H1 (cell line): ENCODE measurements around the gene TRPV2. TPM values are rescaled to one million over a fixed set of nuclear protein-coding genes. Genes with fewer than 3 reads are reported as not detected.

Experiments used
- CTCF ChIA-PET: fragments of 300-600 bp; sonication (Branson Sonifier 250); formaldehyde crosslinking; loops from one replicate; lab custom pipeline; 2021; ENCODE audit not compliant: partially characterized antibody; lab: Charles Lee
- POLR2A ChIA-PET: fragments of 300-600 bp; sonication (Branson Sonifier 250); formaldehyde crosslinking; loops from one replicate; lab custom pipeline; 2021; ENCODE audit warnings: inconsistent platforms; ENCODE audit not compliant: partially characterized antibody; lab: Charles Lee
- DNase-seq, 2 experiments: peaks; one replicate each; pipeline versions ENCODE4 v3.0.0 to v3.0.0-alpha.2; 2010 to 2022; ENCODE audit warnings: low spot score in 2 of 2, low read depth in 1 of 2, mixed read lengths in 1 of 2
- FAIRE-seq: peaks from 2 replicates; lab custom pipeline; 2011; peaks lifted over from hg19 to GRCh38; lab: Jason Lieb, UNC
- H2AFZ ChIP-seq: 2 replicates; pipeline ENCODE4 v1.8.1; 2012; ENCODE audit warnings: low read length, inconsistent platforms
- H2AK5ac ChIP-seq: 2 replicates; pipeline ENCODE4 v1.6.1; 2013; ENCODE audit warnings: low read depth, low read length
- H2BK120ac ChIP-seq: replicated peaks from 2 replicates; pipeline ENCODE3; 2013; ENCODE audit warnings: low read depth, low read length, inconsistent platforms
- H2BK12ac ChIP-seq: 2 replicates; pipeline ENCODE4 v1.6.1; 2013; ENCODE audit warnings: low read depth, low read length
- H2BK15ac ChIP-seq: 2 replicates; pipeline ENCODE4 v1.6.1; 2013; ENCODE audit warnings: low read length
- H2BK20ac ChIP-seq: 2 replicates; pipeline ENCODE4 v1.6.1; 2013; ENCODE audit warnings: low read length
- H2BK5ac ChIP-seq: 2 replicates; pipeline ENCODE4 v1.6.1; 2013; ENCODE audit warnings: low read depth, low read length
- H3K14ac ChIP-seq: 2 replicates; pipeline ENCODE4 v1.6.1; 2013; ENCODE audit warnings: inconsistent platforms; ENCODE audit not compliant: insufficient read length
- H3K18ac ChIP-seq: 2 replicates; pipeline ENCODE4 v1.6.1; 2013; ENCODE audit warnings: low read length; ENCODE audit errors: extremely low read depth
- H3K23ac ChIP-seq: 2 replicates; pipeline ENCODE4 v1.6.1; 2013; ENCODE audit warnings: inconsistent platforms; ENCODE audit not compliant: insufficient read length
- H3K23me2 ChIP-seq: 2 replicates; pipeline ENCODE4 v1.6.1; 2013; ENCODE audit warnings: low read depth, low read length
- H3K27ac ChIP-seq: 2 replicates; pipeline ENCODE4 v1.6.1; 2011; ENCODE audit warnings: low read depth, low read length, inconsistent platforms
- H3K27me3 ChIP-seq, 4 experiments: replicated peaks in 1 of 4; 1 replicate in 1 of 4; 2 replicates in 3 of 4; pipeline versions ENCODE4 v1.6.1 to v1.8.1; 2011 to 2013; ENCODE audit warnings: low read length in 3 of 4, mild to moderate bottlenecking in 3 of 4, inconsistent platforms in 2 of 4, mixed read lengths in 2 of 4, moderate library complexity in 1 of 4; ENCODE audit not compliant: control insufficient read depth in 3 of 4, insufficient read depth in 3 of 4; ENCODE audit errors: extremely low read depth in 1 of 4
- H3K36me3 ChIP-seq, 4 experiments: 2 replicates each; pipeline versions ENCODE4 v1.6.1 to v1.8.1; 2011 to 2013; ENCODE audit warnings: mild to moderate bottlenecking in 4 of 4, low read length in 3 of 4, moderate library complexity in 2 of 4, control low read depth in 1 of 4, inconsistent platforms in 1 of 4; ENCODE audit not compliant: insufficient read depth in 4 of 4, control insufficient read depth in 2 of 4
- H3K4ac ChIP-seq: replicated peaks from 2 replicates; pipeline ENCODE3; 2013; ENCODE audit warnings: low read length, low read depth, mixed read lengths, inconsistent platforms; ENCODE audit not compliant: insufficient read length
- H3K4me1 ChIP-seq, 4 experiments: replicated peaks in 1 of 4; 1 replicate in 1 of 4; 2 replicates in 3 of 4; pipeline versions ENCODE4 v1.6.1 to v1.8.1; 2011 to 2013; ENCODE audit warnings: low read length in 3 of 4, inconsistent platforms in 2 of 4, mixed read lengths in 1 of 4; ENCODE audit not compliant: insufficient read depth in 4 of 4, control insufficient read depth in 3 of 4
- H3K4me2 ChIP-seq, 2 experiments: 2 replicates each; pipeline versions ENCODE4 v1.6.1 to v1.8.1; 2011 to 2013; ENCODE audit warnings: low read depth in 2 of 2, low read length in 2 of 2, control low read depth in 1 of 2, inconsistent platforms in 1 of 2, mild to moderate bottlenecking in 1 of 2; ENCODE audit not compliant: insufficient read depth in 1 of 2
- H3K4me3 ChIP-seq, 4 experiments: fragments of 200-600, 300-600 bp in 1 of 4; sonication (generic), shearing (Covaris generic), sonication (Bioruptor Twin) in 1 of 4; 2 replicates each; pipeline versions ENCODE4 v1.5.1 to v1.8.1; 2011 to 2016; ENCODE audit warnings: low read length in 4 of 4, low read depth in 3 of 4, control low read depth in 2 of 4, inconsistent platforms in 2 of 4, mild to moderate bottlenecking in 2 of 4, mixed read lengths in 1 of 4, moderate library complexity in 1 of 4; ENCODE audit not compliant: insufficient read depth in 2 of 4; ENCODE audit errors: extremely low read depth in 1 of 4
- H3K56ac ChIP-seq: replicated peaks from 2 replicates; pipeline ENCODE3; 2013; ENCODE audit warnings: low read depth, mild to moderate bottlenecking, mixed read lengths, low read length, inconsistent platforms; ENCODE audit not compliant: insufficient read length
- H3K79me1 ChIP-seq: 2 replicates; pipeline ENCODE4 v1.6.1; 2013; ENCODE audit warnings: low read depth, low read length, control low read depth
- H3K79me2 ChIP-seq, 2 experiments: 2 replicates each; pipeline versions ENCODE4 v1.6.1 to v1.8.1; 2012 to 2013; ENCODE audit warnings: low read length in 2 of 2, mild to moderate bottlenecking in 2 of 2, inconsistent platforms in 1 of 2; ENCODE audit not compliant: insufficient read depth in 2 of 2, control insufficient read depth in 1 of 2
- H3K9ac ChIP-seq, 4 experiments: replicated peaks in 1 of 4; 1 replicate in 1 of 4; 2 replicates in 3 of 4; pipeline versions ENCODE4 v1.6.1 to v1.8.1; 2011 to 2013; ENCODE audit warnings: low read depth in 3 of 4, low read length in 3 of 4, control low read depth in 2 of 4, mild to moderate bottlenecking in 2 of 4, moderate library complexity in 2 of 4, inconsistent platforms in 1 of 4; ENCODE audit errors: extremely low read depth in 1 of 4
- H3K9me3 ChIP-seq, 2 experiments: 2 replicates each; pipeline versions ENCODE4 v1.6.1 to v1.8.1; 2012 to 2013; ENCODE audit warnings: mild to moderate bottlenecking in 2 of 2, moderate library complexity in 2 of 2, control low read depth in 1 of 2, inconsistent platforms in 1 of 2, low read depth in 1 of 2, low read length in 1 of 2, mixed read lengths in 1 of 2; ENCODE audit not compliant: insufficient read depth in 2 of 2
- H4K20me1 ChIP-seq, 2 experiments: replicated peaks in 1 of 2; 2 replicates each; pipeline versions ENCODE3 to v1.8.1; 2011 to 2013; ENCODE audit warnings: inconsistent platforms in 2 of 2, low read length in 2 of 2, mild to moderate bottlenecking in 1 of 2; ENCODE audit not compliant: insufficient read depth in 2 of 2, control insufficient read depth in 1 of 2
- H4K5ac ChIP-seq: 2 replicates; pipeline ENCODE4 v1.6.1; 2013; ENCODE audit warnings: low read length, low read depth, mixed read lengths, inconsistent platforms; ENCODE audit not compliant: insufficient read length
- H4K8ac ChIP-seq: 2 replicates; pipeline ENCODE4 v1.8.0; 2013; ENCODE audit warnings: mild to moderate bottlenecking, moderate library complexity, low read length, inconsistent platforms; ENCODE audit not compliant: insufficient read depth; ENCODE audit errors: extremely low read depth
- H4K91ac ChIP-seq: replicated peaks from 2 replicates; pipeline ENCODE3; 2013; ENCODE audit warnings: low read length, mixed read lengths, inconsistent platforms; ENCODE audit not compliant: insufficient read length
- NRF1 ChIP-seq: IDR thresholded peaks from 2 replicates; pipeline ENCODE4 v1.6.1; 2011; ENCODE audit warnings: mild to moderate bottlenecking, low read depth, low read length, improper control_type of control experiment
- POU5F1 ChIP-seq: IDR thresholded peaks from 2 replicates; pipeline ENCODE4 v1.6.1; 2011; ENCODE audit warnings: low read depth, mild to moderate bottlenecking, low read length, moderate library complexity
- RAD21 ChIP-seq, 2 experiments: IDR thresholded peaks in 1 of 2; conservative IDR thresholded peaks in 1 of 2; 2 replicates each; pipeline ENCODE4 v1.6.1; 2011; ENCODE audit warnings: low read depth in 2 of 2, low read length in 2 of 2, improper control_type of control experiment in 1 of 2, inconsistent platforms in 1 of 2, mild to moderate bottlenecking in 1 of 2, moderate library complexity in 1 of 2
- WGBS, 2 experiments: shearing (Covaris generic) in 1 of 2; methylation state at CpG; one replicate each; pipeline versions ENCODE4 v1.1.6 to v1.1.7; 2013 to 2015; ENCODE audit warnings: low lambda C conversion rate in 2 of 2, mixed read lengths in 2 of 2, inconsistent platforms in 1 of 2, low coverage in 1 of 2, missing lambda C conversion rate in 1 of 2; ENCODE audit not compliant: insufficient replicate concordance in 2 of 2, insufficient coverage in 1 of 2, insufficient read length in 1 of 2; ENCODE audit errors: extremely low coverage in 1 of 2, missing lambda C conversion rate in 1 of 2; 5-methylcytosine and 5-hydroxymethylcytosine counted together
- polyA plus RNA-seq, 7 experiments: library from polyadenylated mRNA; depleted of rRNA in 3 of 7; stranded (reverse) in 5 of 7; unstranded in 2 of 7; fragments of >200 nt in 5 of 7; fragments of 200-250 nt in 2 of 7; gene quantifications; 1 replicate in 5 of 7; 2 replicates in 1 of 7; 4 replicates in 1 of 7; pipeline versions ENCODE4 v1.2.1 to v1.2.3, GENCODE V29; 2011 to 2013; ENCODE audit warnings: missing spikeins in 2 of 7, mixed read lengths in 2 of 7
- total RNA-seq: library from RNA; stranded (reverse); fragmentation: NEBNext Ultra II Directional; extraction: Animal tissue kit (Norgen Biotek cat#: 25700); gene quantifications from 2 replicates; pipeline ENCODE4 v1.2.1, GENCODE V29; 2021

The TRPV2 gene
- total and polyA plus RNA-seq, 2 of the 8 experiments (the other 6 are each of a cell fraction or from before 2014, with no cell fraction given) = 1.7 to 2.1 TPM

GRCh38 chr17:16466407-16466806 is 51.0 kb downstream of the TRPV2 start:
- Histone ChIP-seq H2BK20ac (no peak overlapping the region), H3K14ac (no peak overlapping the region), H3K23ac (no peak overlapping the region), H3K4ac (no peak overlapping the region), H3K27ac (no peak overlapping the region), H2BK5ac (no peak overlapping the region), H3K4me1 (peaks cover 0 to 17% (median 0%) of the 10 kb centered on the region in 4 experiments; a peak in 2 of 7 replicates), H3K79me2 (no peaks in the 10 kb centered on the region), H2BK15ac (no peak overlapping the region), H3K18ac (no peak overlapping the region), H3K9me3 (no peaks in the 10 kb centered on the region), H4K8ac (no peak overlapping the region), H3K36me3 (no peaks in the 10 kb centered on the region), H3K23me2 (no peaks in the 10 kb centered on the region), H3K27me3 (no peaks in the 10 kb centered on the region), H4K20me1 (peaks cover 3 to 5% of the 10 kb centered on the region in 2 experiments), H2BK12ac (no peak overlapping the region), H3K9ac (no peak overlapping the region), H2AK5ac (no peak overlapping the region), H3K4me3 (no peak overlapping the region), H3K56ac (no peak overlapping the region), H2BK120ac (no peak overlapping the region), H2AFZ (no peak overlapping the region), H4K5ac (no peak overlapping the region), H3K4me2 (no peak overlapping the region), H3K79me1 (peaks cover 4% of the 10 kb centered on the region), H4K91ac (no peak overlapping the region)
- ChIA-PET POLR2A (interaction anchor here (1.4 to 2.7 kb wide), 3 partner anchors 9 to 45 kb away, joined by 3 to 8 read pairs (median 7); no protein-coding TSS in a partner anchor), CTCF (interaction anchor here (1.1 to 36.9 kb wide), 5 partner anchors 13 to 55 kb away, joined by 3 to 941 read pairs (median 124); partner anchors contain the start of gene LRRC75A)
- WGBS, 2 experiments = 84% methylated on average over 9 of the region's 9 CpGs; no CpG with 5 or more reads in 1 of the 2 experiments
- TF ChIP-seq POU5F1 (no peak), NRF1 (no peak), RAD21 (IDR thresholded peaks at IDR 0.05 in 1 of 2, conservative IDR thresholded peaks at IDR 0.05 in 1 of 2; ENCODE audit: low read depth in 2 of 2, low read length in 2 of 2) (no peak)
- no peak for DNase-seq
- no peak for FAIRE-seq
